OCI-M2 (cell line): ENCODE data around the gene DLGAP4.
"Not testable (repeated sequence)": the region's sequence is repeated elsewhere in the genome, so short reads cannot be mapped to it uniquely, and the experiment has no call there.

Experiments used
- DNase-seq: peaks from one replicate; lab custom pipeline; 2025; ENCODE audit not compliant: unreplicated experiment; lab: John Stamatoyannopoulos, UW

DLGAP4 gene

GRCh38 chr20:36468149-36469000 is 162.2 kb downstream of the DLGAP4 start:
- no peak for DNase-seq

GRCh38 chr20:36469973-36470372 is 163.8 kb downstream of the DLGAP4 start:
- no peak for DNase-seq

- no peak for DNase-seq
These were observed 165.9 kb downstream of the DLGAP4 start for GRCh38 chr20:36471885-36472636.

GRCh38 chr20:36472637-36473090 is 166.5 kb downstream of the DLGAP4 start:
- DNase-seq, result no peak

DNA sequence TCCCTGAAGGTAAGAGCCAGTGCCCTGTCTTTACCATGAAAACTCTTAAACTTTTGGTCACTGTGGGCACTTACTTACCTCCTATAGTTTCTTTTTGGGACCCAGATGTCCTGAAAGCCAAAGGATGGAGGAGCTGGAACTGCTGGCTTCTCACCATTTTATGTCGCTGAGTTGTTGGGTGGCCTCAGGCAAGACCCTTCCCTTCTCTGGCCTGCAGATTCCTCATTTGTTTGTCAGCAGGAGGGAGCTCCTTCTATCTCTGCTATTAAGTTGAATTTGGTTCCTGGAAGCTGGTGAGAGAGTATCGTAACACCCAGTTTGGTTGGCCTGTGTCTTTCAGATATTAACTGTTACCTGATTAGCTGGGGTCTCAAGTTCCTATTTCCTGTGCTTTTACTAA is 167.0 kb downstream of the DLGAP4 start:
- DNase-seq, result no peak

- DNase-seq, result no peak
These were observed 168.4 kb downstream of the DLGAP4 start for GRCh38 chr20:36474563-36474962.

DNA sequence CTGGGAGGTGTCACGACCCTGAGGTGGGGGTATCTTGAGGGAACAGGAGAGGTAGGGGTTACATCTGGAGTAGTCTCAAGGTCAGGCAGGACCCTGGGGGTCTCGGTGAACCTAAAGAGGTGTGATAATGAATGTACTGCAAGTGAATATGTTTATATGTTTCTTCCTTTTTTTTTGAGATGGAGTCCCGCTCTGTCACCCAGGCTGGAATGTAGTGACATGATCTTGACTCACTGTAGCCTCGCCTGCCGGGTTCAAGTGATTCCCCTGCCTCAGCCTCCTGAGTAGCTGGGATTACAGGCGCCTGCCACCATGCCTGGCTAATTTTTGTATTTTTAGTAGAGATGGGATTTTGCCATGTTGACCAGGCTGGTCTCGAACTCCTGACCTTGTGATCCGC is 168.9 kb downstream of the DLGAP4 start:
- DNase-seq, result not testable (repeated sequence)

GRCh38 chr20:36477475-36477874 is 171.3 kb downstream of the DLGAP4 start:
- DNase-seq, result no peak

DNA sequence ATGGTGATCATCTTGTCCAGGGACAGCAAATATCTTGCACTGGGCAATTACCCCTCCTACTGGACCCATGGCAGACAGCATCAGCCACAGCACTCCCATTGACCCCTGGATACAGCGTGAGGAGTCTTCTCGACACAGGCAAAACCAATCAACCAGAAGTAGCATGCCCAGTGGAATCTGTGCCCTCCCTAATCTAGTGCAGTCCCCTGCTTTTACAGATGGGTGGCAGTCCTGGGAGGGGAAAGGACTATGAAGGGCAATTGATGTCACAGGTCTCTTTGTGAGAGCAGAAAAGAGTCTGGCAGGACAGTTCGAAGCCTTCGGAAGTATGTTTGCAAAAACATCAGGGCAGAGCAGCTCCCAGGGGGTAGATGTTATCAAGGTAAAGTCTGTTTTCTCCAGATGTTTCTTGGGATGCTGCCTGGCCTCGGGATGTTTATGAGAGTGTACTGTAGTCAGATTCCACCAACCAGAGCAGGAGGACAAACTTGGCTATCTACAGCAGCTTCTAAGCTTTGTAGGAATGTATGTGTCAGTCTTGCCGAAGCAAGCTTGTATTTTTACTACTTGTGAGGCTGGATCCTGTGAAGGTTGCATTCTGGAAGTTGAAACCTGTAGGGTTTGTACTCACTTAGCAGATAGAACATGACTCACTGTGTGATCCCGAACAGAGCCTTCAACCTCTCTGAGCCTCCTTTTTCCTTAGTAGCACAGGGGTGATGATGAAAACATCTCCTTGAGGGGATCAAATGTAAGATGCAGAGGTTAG is 172.2 kb downstream of the DLGAP4 start:
- DNase-seq, result no peak

DNA sequence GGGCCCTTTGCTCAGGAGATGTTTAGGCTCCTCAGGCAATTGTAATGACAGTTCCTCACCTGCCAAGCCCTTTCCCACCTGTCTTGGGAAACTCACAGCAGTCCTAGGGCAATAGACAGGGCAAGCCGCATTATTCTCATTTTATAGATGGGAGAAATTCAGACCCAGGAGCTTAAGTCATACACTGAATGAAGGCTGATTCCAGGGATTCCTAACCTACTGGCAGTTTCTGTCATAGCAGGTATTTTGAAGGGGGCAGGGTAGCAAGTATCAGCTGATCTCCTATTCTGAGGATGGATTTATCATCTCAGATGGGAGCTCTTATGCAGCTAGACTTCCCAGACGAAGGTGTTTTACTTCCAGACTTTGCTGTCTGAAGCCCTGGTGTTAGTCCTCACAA is 173.8 kb downstream of the DLGAP4 start:
- no peak for DNase-seq

DNA sequence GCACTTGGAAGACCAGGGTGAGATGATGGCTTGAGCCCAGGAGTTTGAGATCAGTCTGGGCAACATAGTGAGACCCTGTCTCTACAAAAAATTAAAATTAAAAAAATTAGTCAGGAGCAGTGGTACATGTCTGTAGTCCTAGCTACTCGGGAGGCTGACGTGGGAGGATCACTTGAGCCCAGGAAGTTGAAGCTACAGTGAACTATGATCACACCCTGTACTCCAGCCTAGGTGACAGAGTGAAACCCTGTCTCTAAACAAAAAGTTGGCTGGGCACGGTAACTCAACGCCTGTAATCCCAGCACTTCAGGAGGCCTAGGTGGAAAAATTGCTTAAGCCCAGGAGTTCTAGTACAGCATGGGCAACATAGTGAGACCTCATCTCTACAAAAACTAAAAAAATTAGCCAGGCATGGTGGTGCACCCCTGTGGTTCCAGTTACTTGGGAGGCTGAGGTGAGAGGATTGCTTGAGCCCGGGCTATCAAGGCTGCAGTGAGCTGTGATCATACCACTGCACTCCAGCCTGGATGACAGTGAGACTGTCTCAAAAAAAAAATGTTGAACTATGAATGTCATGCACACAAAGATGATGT is 174.4 kb downstream of the DLGAP4 start:
- DNase-seq, result no peak

DNA sequence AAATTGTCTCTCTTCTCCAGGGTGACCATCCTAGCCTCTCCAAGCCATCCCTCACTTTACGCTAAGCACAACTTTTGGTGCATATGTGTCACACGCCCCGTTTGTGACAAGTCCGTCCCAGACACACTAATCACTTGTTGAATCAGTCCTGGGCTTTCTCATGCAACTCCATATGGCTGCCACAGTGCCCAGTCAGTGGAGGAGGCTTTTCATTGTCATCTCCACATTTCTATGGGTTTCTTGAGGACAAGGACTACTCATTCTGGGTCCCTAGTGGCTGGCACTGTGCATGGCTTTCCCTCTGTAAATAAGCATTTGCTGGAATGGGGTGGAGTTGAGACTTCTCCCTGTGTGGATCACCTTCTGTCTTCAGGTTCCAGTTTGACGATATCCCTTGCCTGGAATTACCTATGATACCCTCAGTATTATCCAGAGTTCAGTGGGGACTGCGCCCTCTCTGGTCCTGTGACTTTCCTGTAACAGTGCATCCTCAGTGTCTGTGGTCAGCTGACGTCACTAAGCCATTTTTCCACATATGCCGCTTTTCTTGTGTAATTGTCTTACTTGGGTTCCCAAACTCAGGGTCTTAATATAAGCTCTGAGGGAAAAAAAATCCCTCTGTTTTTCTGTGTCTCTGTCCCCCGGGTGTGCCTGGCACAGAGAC is 175.4 kb downstream of the DLGAP4 start:
- no peak for DNase-seq

DNA sequence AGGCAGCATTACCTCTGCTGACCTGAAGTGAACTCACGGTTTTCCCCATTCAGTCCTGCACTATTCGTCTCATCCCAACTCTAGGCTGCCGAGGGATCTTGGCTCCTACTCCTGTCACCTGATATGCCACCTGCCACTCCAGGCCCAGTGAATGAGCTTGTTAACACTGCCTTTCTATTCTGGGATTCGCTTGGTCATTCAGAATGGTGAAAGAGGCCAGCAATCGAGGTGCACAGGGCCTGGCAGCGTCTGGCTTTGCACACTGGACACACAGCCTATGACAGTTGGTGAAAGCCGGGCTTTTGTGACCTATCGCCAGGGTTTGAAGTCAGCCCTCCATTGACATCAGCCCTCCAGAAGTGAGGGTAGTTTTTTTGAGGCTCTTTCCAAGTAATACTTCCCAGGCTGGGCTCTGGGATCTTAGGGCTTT is 175.9 kb downstream of the DLGAP4 start:
- DNase-seq, result no peak

GRCh38 chr20:36483209-36483918 is 177.2 kb downstream of the DLGAP4 start:
- DNase-seq, result no peak

GRCh38 chr20:36483919-36484808 is 178.0 kb downstream of the DLGAP4 start:
- DNase-seq, result no peak

- no peak for DNase-seq
These were observed 179.1 kb downstream of the DLGAP4 start for GRCh38 chr20:36485286-36485685.

DNA sequence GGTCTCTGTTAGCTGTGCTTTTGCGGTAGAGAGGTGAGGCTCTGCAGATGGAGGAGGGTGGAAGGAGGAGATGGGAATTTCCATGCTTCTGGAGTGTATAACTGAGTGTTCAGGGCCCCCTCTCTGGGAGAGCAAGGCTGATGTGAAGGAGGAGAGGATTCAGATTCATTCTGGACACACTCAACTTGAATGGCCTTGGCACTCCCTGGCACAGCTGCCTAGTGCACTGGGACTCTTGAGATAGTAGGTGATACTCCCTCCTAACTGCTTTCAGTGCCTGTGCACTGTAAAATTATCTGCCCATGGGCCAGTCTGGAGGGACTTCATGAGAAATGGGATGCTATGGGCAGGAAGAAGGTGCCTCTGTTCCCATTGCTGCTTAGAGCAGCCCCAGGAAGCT is 180.9 kb downstream of the DLGAP4 start:
- DNase-seq, result no peak

DNA sequence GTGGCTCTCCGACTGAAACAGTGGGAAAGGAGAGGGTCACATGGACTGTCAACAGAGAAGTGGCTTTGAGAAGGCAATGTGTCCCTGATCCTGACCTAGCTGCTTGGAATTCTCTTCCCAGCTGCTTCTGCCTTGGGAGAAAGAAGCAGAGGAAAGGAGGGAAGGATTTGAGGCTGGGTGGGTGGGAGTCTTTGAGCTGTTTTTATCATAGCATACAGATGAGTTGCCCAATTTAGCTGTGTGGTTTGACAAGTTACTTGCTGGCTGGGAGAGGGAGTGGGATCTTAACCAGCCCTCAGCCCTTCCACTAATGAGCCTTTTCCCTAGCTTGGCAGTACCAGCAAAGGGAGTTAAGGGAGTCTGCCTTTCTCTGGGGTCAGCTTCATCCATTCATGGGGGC is 184.1 kb downstream of the DLGAP4 start:
- DNase-seq, result no peak
